HG03039 (cell line): ENCODE measurements around the gene ATP2A1.
"Not testable (repeated sequence)": the region's sequence is repeated elsewhere in the genome, so short reads cannot be mapped to it uniquely, and the experiment has no call there.

ENCODE experiments used
- ATAC-seq: cut with Tn5 transposase; IDR thresholded peaks from one replicate; pipeline ENCODE4 v1.9.1; 2021; ENCODE audit warnings: mild to moderate bottlenecking, moderate library complexity; ENCODE audit not compliant: unreplicated experiment

ATP2A1 gene

DNA sequence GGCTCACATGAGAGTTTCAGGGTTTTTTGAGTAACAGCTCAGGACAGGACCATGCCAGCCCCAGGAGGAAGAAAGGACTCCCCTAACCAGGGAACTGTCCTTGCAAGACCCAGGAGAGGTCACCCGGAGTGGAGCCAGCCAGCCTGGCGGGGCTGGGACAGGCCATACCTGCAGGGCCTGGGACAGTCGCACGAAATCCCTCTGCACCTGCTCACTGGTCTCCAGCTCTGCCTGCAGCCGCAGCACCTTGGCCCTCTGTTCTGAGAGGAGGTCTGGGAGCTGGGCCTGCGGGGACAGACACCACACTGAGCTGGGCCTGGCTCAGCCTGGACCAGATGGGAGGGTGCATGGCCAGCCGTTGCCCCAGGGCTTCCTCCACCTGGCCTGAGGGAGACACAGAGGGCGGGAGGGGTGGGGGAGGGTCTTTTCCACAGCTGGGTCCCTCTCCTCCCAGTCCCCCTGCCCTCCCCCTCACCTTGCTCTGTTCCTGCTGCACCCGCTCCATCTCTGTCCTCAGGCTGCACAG is 27.0 kb downstream of the ATP2A1 start:
- no peak for ATAC-seq

DNA sequence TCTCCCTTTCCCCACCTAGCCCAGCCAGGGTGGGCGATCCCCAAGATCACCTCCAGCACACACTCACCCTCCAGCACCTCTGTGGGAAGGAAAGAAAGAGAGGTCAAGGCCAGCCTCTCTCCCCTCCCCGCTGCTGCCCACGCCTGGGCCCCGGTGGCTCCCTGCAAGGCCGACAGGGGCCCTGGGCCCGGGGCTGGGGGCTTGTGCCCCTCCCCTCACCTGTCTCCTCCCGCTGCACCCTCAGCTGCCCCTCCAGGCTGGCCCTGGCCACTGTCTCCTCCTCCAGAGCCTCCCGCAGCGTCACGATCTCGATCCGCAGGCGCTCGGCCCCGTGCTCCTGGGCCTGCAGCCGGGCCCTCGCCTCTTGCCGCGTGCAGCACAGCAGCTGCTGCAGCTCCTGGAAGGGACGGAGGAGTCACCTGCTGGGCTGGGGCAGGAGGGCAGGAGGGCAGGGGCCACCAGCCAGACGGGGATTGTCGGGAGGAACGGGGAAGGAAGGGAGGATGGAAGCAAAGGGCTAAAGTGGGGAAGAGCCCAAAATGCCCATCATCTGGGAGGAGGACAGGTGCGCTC is 27.6 kb downstream of the ATP2A1 start:
- ATAC-seq, result no peak

DNA sequence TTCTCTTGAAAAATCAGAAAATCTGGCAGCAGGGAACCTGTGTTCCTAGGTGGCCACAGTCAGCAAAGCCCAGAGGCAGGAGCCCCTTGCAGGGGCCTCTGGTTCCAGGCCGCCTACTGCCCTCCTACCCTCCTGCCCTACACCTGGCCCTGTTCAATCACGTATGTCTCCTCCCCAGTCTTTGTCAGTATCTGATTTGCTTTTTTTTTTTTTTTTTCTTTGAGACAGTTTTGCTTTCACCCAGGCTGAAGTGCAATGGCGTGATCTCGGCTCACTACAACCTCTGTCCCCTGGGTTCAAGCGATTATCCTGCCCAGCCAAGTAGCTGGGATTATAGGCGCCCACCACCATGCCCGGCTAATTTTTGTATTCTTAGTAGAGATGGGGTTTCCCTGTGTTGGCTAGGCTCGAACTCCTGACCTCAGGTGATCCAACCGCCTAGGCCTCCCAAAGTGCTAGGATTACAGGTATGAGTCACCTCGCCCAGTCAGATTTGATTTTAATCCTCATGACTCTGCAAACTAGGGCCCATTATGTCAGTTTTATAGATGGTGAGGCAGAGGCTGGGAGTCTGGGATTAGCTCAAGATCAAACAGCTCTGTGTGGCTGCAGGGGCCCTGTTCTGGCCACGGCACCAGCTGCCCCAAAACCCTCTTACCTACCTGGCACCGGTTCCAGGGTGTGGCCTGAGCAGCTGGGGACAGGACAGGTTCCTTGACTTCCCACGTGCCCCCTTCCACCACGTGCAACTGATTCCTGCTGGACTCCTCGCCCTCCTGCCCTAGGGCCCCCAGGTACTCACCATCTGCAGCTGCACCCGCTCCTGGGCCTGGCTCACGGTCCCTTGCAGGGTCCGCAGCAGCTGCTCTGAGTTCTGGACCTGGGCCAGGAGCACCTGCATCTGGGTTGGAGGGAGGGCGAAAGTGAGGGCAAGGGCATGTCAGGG is 32.1 kb downstream of the ATP2A1 start:
- ATAC-seq, result no peak

DNA sequence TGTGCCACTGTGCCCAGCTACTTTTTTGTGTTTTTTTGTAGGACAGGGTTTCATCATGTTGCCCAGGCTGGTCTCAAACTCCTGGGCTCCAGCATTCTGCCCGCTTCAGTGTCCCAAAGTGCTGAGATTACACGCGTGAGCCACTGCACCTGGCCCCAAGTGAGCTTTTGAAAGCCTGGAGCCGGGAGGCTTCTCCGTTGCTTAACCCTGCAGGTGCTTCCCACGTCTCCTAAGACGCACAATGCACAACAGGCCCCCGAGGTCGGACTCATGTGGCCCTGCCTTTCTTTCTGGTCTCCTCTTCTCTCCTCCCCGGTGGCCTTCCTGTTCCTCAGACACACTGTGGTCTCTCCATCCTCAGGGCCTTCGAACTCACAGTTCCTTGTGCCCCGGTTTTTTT is 34.3 kb downstream of the ATP2A1 start:
- ATAC-seq, result no peak

DNA sequence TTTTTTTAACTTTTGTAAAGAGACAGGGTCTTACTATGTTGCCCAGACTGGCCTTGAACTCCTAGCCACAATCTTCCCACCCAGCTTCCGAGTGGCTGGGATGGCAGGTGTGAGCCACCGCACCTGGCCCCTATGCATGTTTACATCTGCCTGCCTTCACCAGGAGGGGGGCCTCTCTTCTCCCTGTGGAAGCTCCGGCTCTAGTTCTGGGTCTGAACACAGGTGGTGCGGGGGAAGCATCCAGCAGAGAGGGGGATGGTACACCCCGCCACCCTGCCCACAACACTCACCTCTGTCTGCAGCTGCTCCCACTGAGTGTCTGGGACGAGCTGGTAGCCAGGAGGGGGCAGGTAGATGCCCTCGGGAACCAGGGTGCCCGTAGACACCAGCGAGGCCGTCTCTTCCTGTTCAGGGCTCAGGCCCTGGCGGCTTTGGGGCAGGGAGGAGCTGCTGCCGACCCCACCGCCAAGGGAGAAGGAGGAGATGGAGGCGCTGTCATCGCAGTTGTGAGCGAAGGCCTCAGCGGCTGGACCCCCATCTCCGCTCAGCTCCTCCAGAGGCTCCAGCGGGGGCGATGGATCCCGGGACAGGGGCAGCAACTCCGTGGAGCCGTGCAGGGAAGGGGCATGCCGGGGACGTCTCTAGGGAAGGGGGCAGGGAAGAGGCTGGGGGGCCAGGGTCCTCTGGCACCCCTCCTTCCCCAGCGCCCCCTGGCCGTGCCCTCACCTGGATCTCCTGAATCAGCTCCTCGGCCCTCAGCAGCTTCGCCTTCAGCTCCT is 35.8 kb downstream of the ATP2A1 start:
- ATAC-seq, result no peak

DNA sequence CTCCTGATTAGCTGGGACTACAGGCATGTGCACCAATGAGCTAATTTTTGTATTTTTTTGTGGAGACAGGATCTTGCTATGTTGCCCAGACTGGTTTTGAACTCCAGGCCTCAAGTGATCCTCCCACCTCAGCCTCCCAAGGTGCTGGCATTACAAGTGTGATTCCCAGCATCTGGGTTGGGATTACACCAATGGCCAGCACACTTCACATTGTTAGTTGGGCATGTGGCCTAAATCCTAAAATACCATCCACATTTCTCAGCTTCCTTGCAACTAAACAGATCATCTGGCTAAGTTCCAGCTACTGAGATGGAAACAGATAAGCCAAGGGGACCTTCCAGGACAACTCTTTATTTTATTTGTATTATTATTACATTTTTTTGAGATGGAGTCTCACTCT is 36.9 kb downstream of the ATP2A1 start:
- ATAC-seq, result no peak

DNA sequence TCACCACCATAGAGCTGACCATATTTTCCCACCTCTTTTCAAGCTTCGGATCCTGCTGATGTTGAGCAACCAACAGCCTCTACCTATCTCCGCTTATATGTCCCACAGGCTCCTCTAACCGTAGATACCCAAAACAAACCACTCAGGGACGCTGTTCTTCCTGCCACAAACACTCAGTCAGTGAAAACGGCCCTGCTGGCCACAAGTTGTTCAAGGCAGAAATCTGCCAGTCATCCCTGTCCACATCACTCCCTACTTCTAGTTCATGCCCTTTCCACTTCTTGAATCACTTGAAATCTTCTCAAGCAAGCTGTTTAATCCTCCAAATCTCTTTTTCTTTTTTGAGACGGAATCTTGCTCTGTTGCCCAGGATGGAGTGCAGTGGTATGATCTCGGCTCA is 38.8 kb downstream of the ATP2A1 start:
- ATAC-seq, result no peak

DNA sequence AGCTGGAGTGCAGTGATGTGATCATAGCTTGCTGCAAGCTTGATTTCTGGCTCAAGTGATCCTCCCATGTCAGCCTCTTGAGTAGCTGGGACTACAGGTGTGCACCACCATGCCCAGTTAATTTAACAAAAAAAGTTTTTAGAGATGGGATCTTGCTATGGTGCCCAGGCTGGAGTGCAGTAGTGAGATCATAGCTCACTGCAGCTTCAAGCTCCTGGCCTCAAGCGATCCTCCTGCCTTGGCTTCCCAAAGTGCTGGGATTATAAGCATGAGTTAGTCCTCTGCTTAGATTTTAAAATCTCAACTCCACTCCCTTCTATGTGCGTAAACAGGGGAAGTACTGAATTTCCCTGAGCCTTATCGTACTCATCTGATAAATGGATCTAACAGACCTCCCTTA is 40.4 kb downstream of the ATP2A1 start:
- no peak for ATAC-seq

DNA sequence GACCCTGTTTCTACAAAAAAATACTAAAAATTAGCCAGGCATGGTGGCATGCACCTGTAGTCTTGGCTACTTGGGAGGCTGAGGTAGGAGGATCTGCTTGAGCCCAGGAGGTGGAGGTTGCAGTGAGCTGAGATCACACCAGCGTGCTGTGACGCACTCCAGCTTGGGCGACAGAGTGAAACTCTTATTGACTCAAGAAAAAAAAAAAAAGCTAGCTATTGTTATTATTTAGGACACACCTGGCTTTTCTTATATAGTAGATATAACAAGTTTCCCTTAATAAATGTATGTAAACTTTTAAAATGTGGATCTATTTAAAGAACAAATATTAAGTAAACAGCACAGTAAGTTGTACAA is 44.9 kb downstream of the ATP2A1 start:
- no peak for ATAC-seq

DNA sequence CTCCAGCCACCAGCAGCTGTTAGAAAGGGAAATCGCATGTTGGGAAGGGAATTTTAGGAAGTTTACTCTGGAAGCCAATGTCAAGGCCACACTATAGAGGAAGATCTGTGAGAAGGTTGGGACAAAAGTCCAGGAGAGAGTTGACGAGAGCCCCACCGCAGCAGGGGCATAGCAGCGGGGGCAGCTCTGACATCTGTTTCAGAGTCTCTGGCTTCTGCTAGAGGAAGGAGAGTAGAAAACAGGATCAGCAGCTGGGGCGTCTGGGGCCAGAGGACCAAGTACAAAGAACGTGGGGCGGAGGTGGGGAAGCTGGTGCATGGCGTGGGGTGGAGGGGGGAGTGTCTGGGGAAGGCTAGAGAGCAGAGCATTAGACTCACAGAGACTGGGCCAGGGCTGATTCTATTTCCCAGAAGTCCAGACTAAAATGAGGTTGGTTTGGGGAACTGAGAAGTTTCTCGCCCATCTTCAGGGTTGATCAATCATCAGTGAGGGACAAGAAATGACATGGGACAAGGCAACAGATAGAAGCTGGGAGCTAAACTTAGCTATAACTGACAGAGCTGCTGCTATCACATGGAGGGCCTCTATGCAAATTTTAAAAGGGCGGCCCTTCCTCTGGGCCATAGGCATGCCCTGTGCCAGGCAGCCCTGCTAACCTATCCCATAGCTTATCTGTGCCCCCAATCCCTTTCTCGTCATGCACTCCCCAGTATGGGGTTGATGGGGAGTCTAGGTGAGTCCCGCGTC is 45.5 kb downstream of the ATP2A1 start:
- ATAC-seq, result peak; percentile 34

DNA sequence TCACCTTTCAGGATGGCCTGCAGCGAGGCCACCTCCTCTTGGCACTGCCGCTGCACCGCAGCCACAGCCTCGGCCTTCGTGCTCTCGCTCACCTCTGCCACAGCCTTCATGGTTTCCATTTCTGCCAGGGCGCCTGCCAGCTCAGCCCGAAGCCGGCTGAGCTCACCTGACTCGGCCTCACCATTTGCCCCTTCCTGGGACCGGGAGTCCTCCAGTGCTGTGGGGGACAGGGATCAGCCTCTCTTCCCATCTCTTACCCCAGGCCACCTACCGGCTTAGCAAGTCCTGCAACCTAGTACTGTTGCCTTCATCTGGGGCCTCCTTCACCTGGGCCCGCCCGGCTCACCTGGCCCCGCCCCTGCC is 46.1 kb downstream of the ATP2A1 start:
- no peak for ATAC-seq

DNA sequence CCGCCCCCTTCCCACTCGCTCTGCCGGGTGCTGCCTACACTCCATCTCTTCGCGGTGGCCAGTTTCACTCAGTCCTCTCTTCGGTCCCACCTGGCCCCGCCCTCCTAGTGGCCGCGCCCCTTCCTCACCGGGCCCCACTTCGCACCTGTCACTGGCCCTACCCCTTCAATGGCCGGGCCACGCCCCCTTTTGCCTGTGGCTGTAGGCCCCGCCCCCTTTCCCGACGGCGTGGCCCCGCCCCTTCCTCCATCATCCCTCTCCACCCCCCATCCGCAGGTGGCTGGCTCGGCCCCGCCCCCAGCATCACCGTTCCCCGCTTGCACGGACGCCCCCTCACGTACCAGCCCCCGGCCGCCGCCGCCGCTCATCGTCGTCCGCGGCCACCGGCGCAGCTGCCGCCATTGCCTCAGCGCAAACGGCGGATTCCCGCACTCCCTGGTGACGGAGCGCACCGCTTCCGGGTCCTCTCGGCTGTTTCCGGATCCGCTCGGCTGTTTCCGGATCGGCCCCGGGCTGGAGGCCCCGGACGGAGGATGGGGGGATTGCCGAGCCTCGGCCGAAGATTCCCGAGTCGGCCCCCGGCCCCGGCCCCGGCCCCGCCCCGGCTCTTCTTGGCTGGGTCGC is 46.6 kb downstream of the ATP2A1 start, which contains the start of gene RABEP2:
Gene RABEP2 (minus strand): TSS at position 477 of the 624 bp plus-strand sequence. CDS start 75 bp downstream, at position 402.
- ATAC-seq, result peak; percentile 62

DNA sequence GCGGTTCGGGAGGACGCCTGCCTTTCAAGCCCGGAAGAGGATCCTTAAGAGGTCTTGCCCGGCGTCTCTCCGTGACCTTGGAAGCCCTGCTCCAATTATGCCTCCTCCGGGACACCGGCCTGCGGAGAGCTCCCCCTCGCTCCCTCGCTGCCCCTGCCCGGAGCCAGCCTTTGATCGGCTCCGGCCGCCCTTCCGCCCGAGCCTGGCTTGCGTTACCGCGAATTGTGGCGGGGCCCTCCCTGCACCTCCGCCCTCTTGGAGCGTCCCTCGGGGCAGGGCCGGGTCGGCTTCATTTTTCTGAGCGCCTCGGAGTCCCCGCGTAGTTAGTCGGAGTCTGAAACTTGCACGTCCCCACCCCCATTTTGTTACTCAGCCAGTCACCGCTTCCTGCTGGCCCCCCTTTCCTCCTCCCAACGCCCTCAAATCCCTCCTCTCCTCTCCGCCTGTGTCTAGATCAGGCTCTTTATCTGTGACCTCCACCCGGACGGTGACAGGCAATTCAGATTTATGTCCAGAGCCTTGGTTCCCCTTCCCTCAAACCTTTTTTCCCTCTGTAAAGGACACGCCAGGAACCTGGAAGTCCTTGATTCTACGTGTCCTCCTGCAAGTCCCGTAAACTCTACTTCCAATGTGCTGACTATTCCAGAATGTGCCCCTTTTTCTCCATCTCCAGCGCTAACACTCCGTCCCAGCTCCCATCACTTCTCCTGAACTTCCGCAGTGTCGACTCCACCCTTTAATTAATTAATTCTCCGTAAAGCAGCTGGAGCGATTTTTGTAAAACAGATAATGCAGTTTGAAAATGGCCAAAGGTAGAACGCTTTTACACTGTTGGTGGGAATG is 47.3 kb downstream of the ATP2A1 start:
- peak; percentile 24 for ATAC-seq

DNA sequence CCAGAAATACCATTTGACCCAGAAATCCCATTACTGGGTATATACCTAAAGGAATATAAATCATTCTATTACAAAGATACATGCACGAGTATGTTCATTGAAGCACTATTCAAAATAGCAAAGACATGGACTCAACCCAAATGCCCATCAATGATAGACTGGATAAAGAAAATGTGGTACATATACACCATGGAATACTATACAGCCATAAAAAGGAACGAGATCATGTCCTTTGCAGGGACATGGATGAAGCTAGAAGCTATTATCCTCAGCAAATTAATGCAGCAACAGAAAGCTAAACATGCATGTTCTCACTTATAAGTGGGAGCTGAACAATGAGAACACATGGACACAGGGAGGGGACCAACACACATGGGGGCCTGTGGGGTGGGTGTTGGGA is 48.0 kb downstream of the ATP2A1 start:
- ATAC-seq, result not testable (repeated sequence)

DNA sequence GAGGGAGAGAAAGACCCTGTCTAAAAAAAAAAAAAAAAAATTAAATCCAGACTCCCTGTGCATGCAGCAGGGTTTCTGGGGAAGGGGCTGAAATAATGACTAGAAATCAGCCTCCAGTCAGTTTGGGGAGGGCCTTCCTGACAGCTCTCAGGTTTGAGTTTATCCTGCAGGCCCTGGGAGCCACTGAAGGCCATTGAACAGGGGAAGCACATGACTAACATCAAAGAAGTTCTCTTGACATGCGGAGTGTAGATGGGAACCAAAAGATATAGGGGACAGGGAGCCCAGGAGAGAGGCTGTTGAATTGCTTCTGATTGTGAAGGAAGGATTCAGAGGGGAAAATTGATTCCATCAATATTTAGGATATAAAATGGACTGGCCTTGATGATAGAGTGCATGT is 49.5 kb downstream of the ATP2A1 start:
- no peak for ATAC-seq

DNA sequence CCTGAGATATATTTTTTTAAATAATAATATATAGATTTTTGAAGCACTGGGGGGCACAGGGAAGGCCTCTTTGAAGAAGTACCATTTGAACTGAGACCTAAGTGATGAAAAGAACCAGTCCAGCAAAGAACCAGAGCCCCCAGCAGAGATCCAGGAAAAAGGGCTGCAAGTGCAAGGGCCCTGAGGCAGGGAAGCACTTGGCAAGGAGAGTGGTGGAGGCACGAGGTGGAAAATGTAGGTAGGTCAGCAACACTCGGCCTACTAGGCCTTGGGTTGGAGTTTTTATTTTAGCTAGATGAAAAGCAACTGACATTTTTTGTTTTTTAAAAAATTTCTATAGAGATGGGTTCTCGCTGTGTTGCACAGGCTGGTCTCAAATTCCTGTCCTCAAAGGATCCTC is 51.9 kb downstream of the ATP2A1 start:
- no peak for ATAC-seq

DNA sequence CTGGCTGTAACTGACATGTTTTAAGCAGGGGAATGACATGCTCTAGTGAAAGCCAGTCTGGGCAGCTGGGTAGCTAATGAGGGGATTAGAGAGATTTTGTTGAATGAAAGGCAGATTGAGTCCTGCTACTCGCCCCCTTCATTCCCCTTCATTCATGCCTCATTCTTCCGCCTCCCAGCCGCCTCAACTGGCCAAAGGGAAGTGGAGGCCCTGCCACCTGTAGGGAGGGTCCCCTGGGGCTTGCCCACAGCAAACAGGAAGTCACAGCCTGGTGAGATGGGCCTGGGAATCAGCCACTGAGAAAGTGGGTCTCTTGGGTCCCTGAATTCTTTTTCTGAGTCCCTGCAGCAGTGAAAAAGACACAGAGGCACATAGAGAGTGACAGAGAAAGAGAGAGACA is 52.4 kb downstream of the ATP2A1 start:
- no peak for ATAC-seq

DNA sequence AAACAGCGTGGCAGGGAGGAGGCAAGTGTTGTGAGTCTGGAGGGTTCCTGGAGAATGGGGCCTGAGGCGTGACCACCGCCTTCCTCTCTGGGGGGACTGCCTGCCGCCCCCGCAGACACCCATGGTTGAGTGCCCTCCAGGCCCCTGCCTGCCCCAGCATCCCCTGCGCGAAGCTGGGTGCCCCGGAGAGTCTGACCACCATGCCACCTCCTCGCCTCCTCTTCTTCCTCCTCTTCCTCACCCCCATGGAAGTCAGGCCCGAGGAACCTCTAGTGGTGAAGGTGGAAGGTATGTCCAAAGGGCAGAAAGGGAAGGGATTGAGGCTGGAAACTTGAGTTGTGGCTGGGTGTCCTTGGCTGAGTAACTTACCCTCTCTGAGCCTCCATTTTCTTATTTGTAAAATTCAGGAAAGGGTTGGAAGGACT is 53.5 kb downstream of the ATP2A1 start, which contains the start of gene CD19:
Gene CD19 (plus strand): TSS at position 171 of the 425 bp plus-strand sequence. CDS start 30 bp downstream, at position 201.
- no peak for ATAC-seq
